Measurements from ENCODE around the gene OLIG3. TPM values are rescaled to one million over a fixed set of nuclear protein-coding genes. Genes with fewer than 3 reads are reported as not detected.

Gene OLIG3
- total and polyA plus RNA-seq, 5 donors: not detected

DNA sequence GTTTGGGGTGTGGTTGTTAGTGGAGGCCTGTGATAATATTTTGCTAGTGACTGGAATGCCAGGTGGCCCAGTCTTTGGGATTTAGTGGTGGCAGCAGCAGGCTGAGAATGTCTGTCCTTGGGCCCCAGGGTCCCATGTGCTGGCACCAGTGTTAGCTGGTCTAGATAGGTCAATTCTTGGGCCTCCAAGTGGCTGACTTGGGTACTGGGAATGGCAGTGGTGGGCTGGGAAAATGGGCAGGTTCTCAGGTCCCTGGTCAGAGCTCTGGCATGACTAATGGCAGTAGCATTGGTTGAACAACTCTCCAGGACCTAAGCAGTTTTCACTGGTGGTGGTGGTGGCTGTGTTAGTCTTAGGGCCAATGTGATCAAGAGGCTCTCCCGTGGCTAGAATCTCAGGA lies 50.3 kb downstream of the OLIG3 start:
- Histone ChIP-seq H3K4me1 (ENCODE audit: control insufficient read depth, insufficient read depth, low read length) (no peaks in the 10 kb centered on the region), H3K9me3 (ENCODE audit: control insufficient read depth, low read length) (no peaks in the 10 kb centered on the region), H3K27ac (ENCODE audit: low read length) (no peak overlapping the region), H3K27me3 (ENCODE audit: control insufficient read depth, insufficient read depth) (no peaks in the 10 kb centered on the region), H3K4me3 (ENCODE audit: low read length) (no peak overlapping the region)
- no peak for DNase-seq
- WGBS: 61% methylated on average over 1 of the region's 1 CpG
- ATAC-seq: no peak
- intact Hi-C loops (cut with DNase I): no loop called here
